ENCODE measurements around the gene KLHL3. TPM values are rescaled to one million over a fixed set of nuclear protein-coding genes. Genes with fewer than 3 reads are reported as not detected.

Gene KLHL3
- total RNA-seq, 1 experiment from 2014 or later, result 15.7 TPM

DNA sequence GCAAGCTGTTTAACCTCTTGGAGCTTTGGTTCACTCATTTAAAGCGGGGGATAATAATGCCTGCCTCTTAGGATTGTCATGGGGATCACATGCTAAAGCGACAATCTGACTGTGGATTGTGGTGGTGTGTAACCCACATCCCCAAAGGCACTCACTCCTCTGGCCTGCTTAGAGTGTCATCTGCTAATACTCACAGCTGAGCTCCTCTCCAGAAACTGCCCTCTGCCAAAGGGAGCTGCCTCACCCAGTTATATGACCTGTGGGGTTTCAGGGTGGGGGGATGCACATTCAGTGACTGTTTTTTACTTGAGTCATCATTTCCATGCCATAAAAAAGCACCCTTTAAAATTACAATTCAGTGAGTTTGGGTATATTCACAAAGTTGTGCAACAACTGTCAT lies 126.8 kb downstream of the KLHL3 start:
- ChIA-PET POLR2A (no interaction called here), CTCF (interaction anchor here (1.0 kb wide), 1 partner anchor 21 kb away, joined by 5 read pairs; no protein-coding TSS in a partner anchor)
- TF ChIP-seq, protein P1, sequence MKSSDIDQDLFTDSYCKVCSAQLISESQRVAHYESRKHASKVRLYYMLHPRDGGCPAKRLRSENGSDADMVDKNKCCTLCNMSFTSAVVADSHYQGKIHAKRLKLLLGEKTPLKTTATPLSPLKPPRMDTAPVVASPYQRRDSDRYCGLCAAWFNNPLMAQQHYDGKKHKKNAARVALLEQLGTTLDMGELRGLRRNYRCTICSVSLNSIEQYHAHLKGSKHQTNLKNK (CRISPR knock-in tag; IDR thresholded peaks at IDR 0.05), result no peak
- TF ChIP-seq FOXK1 (CRISPR knock-in tag; IDR thresholded peaks at IDR 0.05) (no peak), ATF3 (CRISPR knock-in tag; conservative IDR thresholded peaks at IDR 0.05) (no peak), JUN (CRISPR knock-in tag; IDR thresholded peaks at IDR 0.05) (no peak), RORB (CRISPR knock-in tag; IDR thresholded peaks at IDR 0.05) (no peak), ZNF671 (CRISPR knock-in tag; IDR thresholded peaks at IDR 0.05) (no peak), ZNF423 (CRISPR knock-in tag; IDR thresholded peaks at IDR 0.05) (no peak)
- ATAC-seq (no peak), DNase-seq (ENCODE audit: low spot score) (no peak)
- no peaks in the 10 kb centered on the region for H3K9me3 Mint-ChIP-seq
- no peaks in the 10 kb centered on the region; the same call in 1 of the 2 replicates for H3K27me3 Mint-ChIP-seq (ENCODE audit: low read depth)
- no peak overlapping the region for H3K27ac Mint-ChIP-seq
- H3K4me1 Mint-ChIP-seq, result peaks cover 10% of the 10 kb centered on the region
- H3K36me3 Mint-ChIP-seq, result no peaks in the 10 kb centered on the region
- H3K4me3 Mint-ChIP-seq, result no peak overlapping the region

DNA sequence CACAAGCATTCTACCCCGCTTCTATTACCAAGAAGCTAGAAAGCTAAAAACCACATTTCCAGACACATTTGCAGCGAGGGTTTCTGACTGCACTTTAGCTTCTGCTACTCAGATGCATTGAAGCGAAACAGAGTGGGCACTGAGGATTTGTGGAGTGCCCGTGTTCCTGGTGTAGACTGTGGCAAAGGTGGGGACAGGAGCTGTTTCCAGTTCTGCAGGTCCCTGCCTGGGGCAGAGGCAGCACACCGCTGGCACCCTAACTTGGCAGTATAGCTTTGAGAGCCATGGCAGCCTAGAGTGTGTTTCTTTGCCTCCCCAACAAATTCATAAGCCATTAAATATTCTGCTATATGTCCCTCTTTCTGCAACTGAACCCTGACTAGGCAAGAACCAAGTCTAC lies 128.1 kb downstream of the KLHL3 start:
- ChIA-PET POLR2A (no interaction called here), CTCF (interaction anchor here (0.8 to 1.2 kb wide), 4 partner anchors 22 to 287 kb away, joined by 4 to 5 read pairs (median 4); no protein-coding TSS in a partner anchor)
- Mint-ChIP-seq H3K36me3 (no peaks in the 10 kb centered on the region), H3K4me1 (peaks cover 10% of the 10 kb centered on the region), H3K4me3 (no peak overlapping the region), H3K27ac (no peak overlapping the region), H3K27me3 (ENCODE audit: low read depth) (no peaks in the 10 kb centered on the region; the same call in 1 of the 2 replicates), H3K9me3 (no peaks in the 10 kb centered on the region)
- ATAC-seq (no peak), DNase-seq (ENCODE audit: low spot score) (no peak)
- TF ChIP-seq NR2C2 (CRISPR knock-in tag; IDR thresholded peaks at IDR 0.05), result no peak
- no peak for TF ChIP-seq MXD4 (CRISPR knock-in tag; IDR thresholded peaks at IDR 0.05; ENCODE audit: borderline replicate concordance)
- no peak for TF ChIP-seq ZBTB21 (CRISPR knock-in tag; IDR thresholded peaks at IDR 0.05; ENCODE audit: borderline replicate concordance)
- no peak for TF ChIP-seq ATF3 (CRISPR knock-in tag; conservative IDR thresholded peaks at IDR 0.05)
- TF ChIP-seq, protein P2, sequence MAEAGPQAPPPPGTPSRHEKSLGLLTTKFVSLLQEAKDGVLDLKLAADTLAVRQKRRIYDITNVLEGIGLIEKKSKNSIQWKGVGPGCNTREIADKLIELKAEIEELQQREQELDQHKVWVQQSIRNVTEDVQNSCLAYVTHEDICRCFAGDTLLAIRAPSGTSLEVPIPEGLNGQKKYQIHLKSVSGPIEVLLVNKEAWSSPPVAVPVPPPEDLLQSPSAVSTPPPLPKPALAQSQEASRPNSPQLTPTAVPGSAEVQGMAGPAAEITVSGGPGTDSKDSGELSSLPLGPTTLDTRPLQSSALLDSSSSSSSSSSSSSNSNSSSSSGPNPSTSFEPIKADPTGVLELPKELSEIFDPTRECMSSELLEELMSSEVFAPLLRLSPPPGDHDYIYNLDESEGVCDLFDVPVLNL (CRISPR knock-in tag; IDR thresholded peaks at IDR 0.05; ENCODE audit: borderline replicate concordance, low read depth), result no peak
- TF ChIP-seq, protein P3, sequence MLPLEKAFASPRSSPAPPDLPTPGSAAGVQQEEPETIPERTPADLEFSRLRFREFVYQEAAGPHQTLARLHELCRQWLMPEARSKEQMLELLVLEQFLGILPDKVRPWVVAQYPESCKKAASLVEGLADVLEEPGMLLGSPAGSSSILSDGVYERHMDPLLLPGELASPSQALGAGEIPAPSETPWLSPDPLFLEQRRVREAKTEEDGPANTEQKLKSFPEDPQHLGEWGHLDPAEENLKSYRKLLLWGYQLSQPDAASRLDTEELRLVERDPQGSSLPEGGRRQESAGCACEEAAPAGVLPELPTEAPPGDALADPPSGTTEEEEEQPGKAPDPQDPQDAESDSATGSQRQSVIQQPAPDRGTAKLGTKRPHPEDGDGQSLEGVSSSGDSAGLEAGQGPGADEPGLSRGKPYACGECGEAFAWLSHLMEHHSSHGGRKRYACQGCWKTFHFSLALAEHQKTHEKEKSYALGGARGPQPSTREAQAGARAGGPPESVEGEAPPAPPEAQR (CRISPR knock-in tag; IDR thresholded peaks at IDR 0.05), result no peak

GRCh38 chr5:137606401-137606800 lies 129.5 kb downstream of the KLHL3 start:
- Mint-ChIP-seq H3K27me3 (ENCODE audit: low read depth) (no peaks in the 10 kb centered on the region; the same call in 1 of the 2 replicates), H3K9me3 (no peaks in the 10 kb centered on the region), H3K36me3 (no peaks in the 10 kb centered on the region), H3K27ac (no peak overlapping the region), H3K4me3 (no peak overlapping the region), H3K4me1 (peaks cover 7% of the 10 kb centered on the region)
- ChIA-PET CTCF (no interaction called here), POLR2A (no interaction called here)
- TF ChIP-seq, protein P4, sequence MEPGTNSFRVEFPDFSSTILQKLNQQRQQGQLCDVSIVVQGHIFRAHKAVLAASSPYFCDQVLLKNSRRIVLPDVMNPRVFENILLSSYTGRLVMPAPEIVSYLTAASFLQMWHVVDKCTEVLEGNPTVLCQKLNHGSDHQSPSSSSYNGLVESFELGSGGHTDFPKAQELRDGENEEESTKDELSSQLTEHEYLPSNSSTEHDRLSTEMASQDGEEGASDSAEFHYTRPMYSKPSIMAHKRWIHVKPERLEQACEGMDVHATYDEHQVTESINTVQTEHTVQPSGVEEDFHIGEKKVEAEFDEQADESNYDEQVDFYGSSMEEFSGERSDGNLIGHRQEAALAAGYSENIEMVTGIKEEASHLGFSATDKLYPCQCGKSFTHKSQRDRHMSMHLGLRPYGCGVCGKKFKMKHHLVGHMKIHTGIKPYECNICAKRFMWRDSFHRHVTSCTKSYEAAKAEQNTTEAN (CRISPR knock-in tag; IDR thresholded peaks at IDR 0.05), result no peak
- TF ChIP-seq ESRRA (CRISPR knock-in tag; IDR thresholded peaks at IDR 0.05; ENCODE audit: borderline replicate concordance) (no peak), ATF2 (CRISPR knock-in tag; IDR thresholded peaks at IDR 0.05; ENCODE audit: borderline replicate concordance, low read depth) (no peak), CBFB (CRISPR knock-in tag; IDR thresholded peaks at IDR 0.05; ENCODE audit: low read depth) (no peak), NFYB (CRISPR knock-in tag; conservative IDR thresholded peaks at IDR 0.05; ENCODE audit: low read depth) (no peak), ELF4 (CRISPR knock-in tag; IDR thresholded peaks at IDR 0.05; ENCODE audit: low read depth) (no peak), FOXK1 (CRISPR knock-in tag; IDR thresholded peaks at IDR 0.05) (no peak), FOXP4 (CRISPR knock-in tag; IDR thresholded peaks at IDR 0.05) (no peak), CDX4 (CRISPR knock-in tag; IDR thresholded peaks at IDR 0.05; ENCODE audit: borderline replicate concordance) (no peak), NR1H2 (CRISPR knock-in tag; IDR thresholded peaks at IDR 0.05) (no peak), SMAD4 (CRISPR knock-in tag; IDR thresholded peaks at IDR 0.05) (no peak), FOXJ3 (CRISPR knock-in tag; IDR thresholded peaks at IDR 0.05; ENCODE audit: borderline replicate concordance) (no peak)
- DNase-seq (ENCODE audit: low spot score) (no peak), ATAC-seq (no peak)
